Colon (tissue), 2 donors: ENCODE data around the gene RCCD1.
"Not testable (repeated sequence)": the region's sequence is repeated elsewhere in the genome, so short reads cannot be mapped to it uniquely, and the experiment has no call there.

Source experiments
- FAIRE-seq: peaks from 2 replicates; lab custom pipeline; 2012; peaks lifted over from hg19 to GRCh38; lab: Jason Lieb, UNC
- donor health status: control.
- donor health status: control.

RCCD1 gene

GRCh38 chr15:90954712-90955623 lies at the start of gene RCCD1:
RCCD1 (plus strand) TSS chr15:90954884; CDS start chr15:90956735, 1,851 bp downstream.
- no peak for FAIRE-seq

- FAIRE-seq: no peak
These were observed 49.1 kb upstream of the RCCD1 start for GRCh38 chr15:90905306-90906180.

- no peak for FAIRE-seq
These were observed 48.4 kb upstream of the RCCD1 start for GRCh38 chr15:90906181-90906849.

- FAIRE-seq: no peak
These were observed 47.5 kb upstream of the RCCD1 start for GRCh38 chr15:90907051-90907660.

GRCh38 chr15:90907838-90908507 lies 46.7 kb upstream of the RCCD1 start:
- no peak for FAIRE-seq

GRCh38 chr15:90909449-90909848 lies 45.2 kb upstream of the RCCD1 start:
- FAIRE-seq: not testable (repeated sequence)

- FAIRE-seq: no peak
These were observed 44.7 kb upstream of the RCCD1 start for GRCh38 chr15:90909976-90910375.

- no peak for FAIRE-seq
These were observed 44.0 kb upstream of the RCCD1 start for GRCh38 chr15:90910441-90911301.

- no peak for FAIRE-seq
These were observed 43.4 kb upstream of the RCCD1 start for GRCh38 chr15:90911302-90911623.

GRCh38 chr15:90911906-90912769 lies 42.5 kb upstream of the RCCD1 start:
- FAIRE-seq: no peak

GRCh38 chr15:90912770-90913075 lies 42.0 kb upstream of the RCCD1 start:
- FAIRE-seq: no peak

GRCh38 chr15:90913398-90913944 lies 41.2 kb upstream of the RCCD1 start:
- FAIRE-seq: no peak

- FAIRE-seq: no peak
These were observed 40.2 kb upstream of the RCCD1 start for GRCh38 chr15:90914305-90915080.

- no peak for FAIRE-seq
These were observed 39.4 kb upstream of the RCCD1 start for GRCh38 chr15:90915216-90915807.

GRCh38 chr15:90915808-90916440 lies 38.8 kb upstream of the RCCD1 start:
- no peak for FAIRE-seq

- FAIRE-seq: no peak
These were observed 38.2 kb upstream of the RCCD1 start for GRCh38 chr15:90916461-90916860.

GRCh38 chr15:90917569-90917968 lies 37.1 kb upstream of the RCCD1 start:
- FAIRE-seq: no peak
